Measurements from ENCODE around the gene NYAP1. TPM values are rescaled to one million over a fixed set of nuclear protein-coding genes. Genes with fewer than 3 reads are reported as not detected.

Gene NYAP1
- total RNA-seq, 2 donors from 2014 or later = 0.86 to 1.4 TPM

DNA sequence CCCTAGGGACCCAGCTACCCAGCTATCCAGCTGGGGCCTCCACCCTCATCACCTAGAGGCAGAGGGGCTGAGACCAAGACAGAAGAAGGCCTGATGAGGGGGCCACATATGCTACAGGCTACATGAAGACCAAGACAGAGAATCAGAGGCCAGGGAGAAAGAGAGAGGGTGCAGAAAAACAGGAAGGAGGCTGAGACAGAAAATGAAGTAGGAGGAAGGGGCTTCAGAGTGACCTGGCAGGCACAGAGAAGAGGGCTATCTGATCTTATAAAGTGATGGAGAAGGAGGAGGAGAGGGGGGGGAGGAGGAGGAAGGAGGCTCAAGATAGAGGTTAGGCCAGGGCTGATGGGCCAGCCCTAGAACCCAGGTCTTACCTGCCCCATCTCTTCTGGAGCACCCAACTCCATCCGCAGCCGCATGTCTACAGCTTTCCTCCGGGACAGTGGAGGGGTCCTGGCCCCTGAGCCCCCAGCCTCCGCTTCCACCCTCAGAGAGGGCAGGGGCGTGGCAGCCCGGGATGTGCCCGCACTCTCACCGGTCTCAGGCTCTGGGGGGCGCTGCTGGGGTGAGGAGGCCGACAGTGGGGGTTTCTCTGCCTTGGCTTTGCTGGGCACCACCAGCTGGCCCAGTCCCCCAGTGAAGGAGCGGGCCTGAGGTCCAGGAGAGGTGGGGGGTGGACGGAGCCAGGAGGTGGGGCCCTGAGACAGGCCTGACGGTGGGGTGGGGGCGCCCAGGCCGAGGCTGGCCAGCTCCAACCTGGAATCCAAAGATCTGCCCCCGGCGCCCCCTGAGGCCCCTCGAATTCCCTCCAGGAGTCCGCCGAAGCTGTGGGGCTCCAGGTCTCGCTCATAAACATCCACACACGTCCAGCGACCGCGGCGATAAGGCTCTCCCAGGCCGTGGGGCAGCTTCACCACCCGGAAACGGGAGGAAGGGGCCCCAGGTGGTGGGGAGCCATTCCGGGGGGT, 6.5 kb upstream of the NYAP1 start:
- no peak for DNase-seq (ENCODE audit: low spot score)
- intact Hi-C loops (cut with DNase I) = loop anchor here in 1 of 2 donors (5.0 kb wide), 1 partner anchor 205 kb away; no protein-coding TSS in a partner anchor

DNA sequence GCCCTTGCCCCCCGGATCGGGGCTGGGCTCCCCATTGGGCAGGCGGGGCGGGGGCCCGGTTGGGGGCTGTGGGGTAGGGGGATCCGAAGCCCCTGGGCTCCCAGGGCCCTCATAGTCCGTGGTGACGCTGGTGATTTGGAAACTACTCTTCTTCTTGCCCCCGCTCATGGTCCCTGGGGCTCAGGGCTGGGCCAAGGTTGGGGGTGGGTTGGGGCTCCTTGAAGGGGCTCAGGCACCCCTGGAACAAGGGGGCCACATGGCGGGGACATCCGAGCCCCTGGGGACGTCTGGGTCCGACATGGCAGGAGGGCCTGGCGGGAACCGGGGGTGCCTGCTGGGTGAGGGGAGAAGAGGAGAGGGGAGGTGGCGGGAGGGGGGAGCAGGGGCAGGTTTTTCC, 5.9 kb upstream of the NYAP1 start:
- intact Hi-C loops (cut with DNase I) = loop anchor here in 1 of 2 donors (5.0 kb wide), 1 partner anchor 204 kb away; no protein-coding TSS in a partner anchor
- no peak for DNase-seq (ENCODE audit: low spot score)

DNA sequence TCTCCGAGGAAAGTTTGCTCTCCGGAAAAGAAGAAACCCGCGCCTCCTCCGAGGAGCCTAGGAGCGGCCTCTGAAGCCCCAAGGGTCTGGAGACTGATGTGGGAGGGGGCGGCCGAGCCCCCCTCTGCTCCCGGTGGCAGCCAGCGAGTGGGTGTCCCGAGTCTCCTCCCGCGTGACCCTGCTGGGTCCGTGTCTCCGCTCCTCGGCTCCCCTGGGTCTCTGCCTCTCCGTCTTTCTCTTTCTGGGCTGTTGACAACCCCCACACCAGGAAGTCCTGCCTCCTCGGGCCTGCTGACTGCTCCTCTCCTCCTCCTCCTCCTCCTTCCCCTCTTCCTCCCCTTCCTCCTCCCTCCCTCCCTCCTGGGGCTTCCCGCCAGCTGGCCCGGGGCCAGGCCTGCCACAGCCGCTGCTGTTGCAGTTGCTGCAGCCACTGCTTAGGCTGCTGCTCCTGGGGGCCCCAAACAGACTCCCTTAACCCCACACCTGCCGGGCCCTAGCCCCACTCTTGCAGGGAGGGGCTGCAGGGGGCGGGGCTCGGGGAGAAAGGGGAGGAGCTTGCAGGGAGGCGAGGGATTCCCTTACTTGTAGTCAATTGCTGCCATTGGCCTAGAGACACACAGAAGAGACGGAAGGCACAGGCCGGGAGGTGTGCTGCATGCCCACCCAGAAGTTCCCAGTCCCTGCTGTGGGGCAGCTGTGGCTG, 4.6 kb upstream of the NYAP1 start, which contains the start of gene TSC22D4:
Gene TSC22D4 (minus strand): TSS at position 257 of the 703 bp plus-strand sequence. CDS start 1,176 bp downstream, outside the sequence.
- peak; percentile 97 for DNase-seq (ENCODE audit: low spot score)
- intact Hi-C loops (cut with DNase I) = loop anchor here in 1 of 2 donors (5.0 kb wide), 1 partner anchor 203 kb away; no protein-coding TSS in a partner anchor

DNA sequence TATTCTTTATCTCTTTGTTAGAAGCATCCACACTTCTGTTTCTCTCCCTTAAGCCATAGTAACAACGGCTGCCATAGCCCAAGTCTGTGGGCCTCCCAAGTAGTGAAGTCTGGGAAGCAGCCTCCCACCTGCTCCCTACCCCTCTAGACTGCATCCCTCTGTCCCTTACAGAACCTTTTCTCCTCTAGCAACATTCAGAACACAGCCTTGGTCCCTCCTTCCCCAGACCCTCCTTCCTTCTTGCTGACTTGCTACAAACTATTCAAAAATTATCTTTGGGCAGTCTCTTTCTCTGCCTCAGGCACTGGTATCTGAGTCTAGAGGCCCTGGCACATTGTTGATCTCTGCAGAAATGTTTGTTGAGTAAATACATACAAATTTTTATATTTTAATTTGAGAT, 2.3 kb upstream of the NYAP1 start:
- DNase-seq (ENCODE audit: low spot score) = no peak
- intact Hi-C loops (cut with DNase I) = loop anchor here (5.0 kb wide), 3 partner anchors 76 to 211 kb away; partner anchors contain the start of gene GIGYF1 (in 1 of the 2)

DNA sequence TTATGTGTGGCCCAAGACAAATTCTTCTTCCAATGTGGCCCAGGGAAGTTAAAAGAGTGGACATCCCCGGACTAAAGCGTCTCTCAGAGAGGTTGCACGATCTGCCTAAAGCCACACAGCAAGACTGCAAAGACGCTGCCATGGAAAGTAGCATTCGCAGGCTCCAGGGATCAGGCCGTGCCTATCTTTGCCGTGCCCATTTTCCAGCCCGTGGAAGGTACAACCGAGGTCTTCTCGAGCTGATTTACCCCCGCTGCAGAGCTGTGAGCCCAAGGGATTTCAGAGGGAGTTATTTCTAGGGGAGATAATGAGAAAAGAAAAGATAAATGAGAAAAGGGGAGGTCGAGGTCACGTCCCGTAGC, 1.0 kb upstream of the NYAP1 start:
- intact Hi-C loops (cut with DNase I) = loop anchor here (2.0 to 5.0 kb wide), 4 partner anchors 16 to 210 kb away; partner anchors contain the start of gene GIGYF1 (in 1 of the 2)
- no peak for DNase-seq (ENCODE audit: low spot score)

DNA sequence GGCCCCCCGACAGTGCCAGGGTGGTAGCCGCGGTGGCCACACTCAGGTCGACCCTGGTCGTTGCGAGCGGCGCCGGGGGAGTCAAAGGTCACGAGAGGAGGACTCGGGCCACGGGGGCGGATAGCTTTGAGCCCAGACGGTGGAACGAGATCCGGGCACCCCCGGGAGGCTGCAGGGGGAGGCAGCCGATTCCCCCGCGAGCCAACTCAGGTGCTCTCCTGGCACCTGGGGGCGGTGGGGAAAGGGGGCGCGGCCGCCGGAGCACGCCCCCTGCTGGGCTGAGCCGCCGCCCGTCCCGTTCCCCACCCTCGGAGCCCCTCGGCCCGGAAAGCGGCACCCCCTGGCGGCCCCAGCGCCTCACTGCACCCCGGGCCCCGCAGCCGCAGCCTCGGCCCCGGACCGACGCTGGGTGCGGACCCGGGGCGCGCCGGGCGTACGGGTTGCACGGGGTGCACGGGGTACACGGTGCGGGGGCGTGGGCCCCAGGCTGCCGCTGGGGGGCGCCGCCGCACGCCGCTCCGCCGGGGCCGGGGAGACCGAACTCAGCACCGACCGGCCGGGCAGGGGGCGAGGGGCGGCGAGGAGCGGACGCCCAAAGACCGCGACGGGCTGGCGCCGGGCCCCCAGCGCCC, 521 bp upstream of the NYAP1 start:
- DNase-seq (ENCODE audit: low spot score) = peak; percentile 89
- intact Hi-C loops (cut with DNase I) = loop anchor here (2.0 to 5.0 kb wide), 4 partner anchors 16 to 209 kb away; partner anchors contain the start of gene GIGYF1 (in 1 of the 2)

DNA sequence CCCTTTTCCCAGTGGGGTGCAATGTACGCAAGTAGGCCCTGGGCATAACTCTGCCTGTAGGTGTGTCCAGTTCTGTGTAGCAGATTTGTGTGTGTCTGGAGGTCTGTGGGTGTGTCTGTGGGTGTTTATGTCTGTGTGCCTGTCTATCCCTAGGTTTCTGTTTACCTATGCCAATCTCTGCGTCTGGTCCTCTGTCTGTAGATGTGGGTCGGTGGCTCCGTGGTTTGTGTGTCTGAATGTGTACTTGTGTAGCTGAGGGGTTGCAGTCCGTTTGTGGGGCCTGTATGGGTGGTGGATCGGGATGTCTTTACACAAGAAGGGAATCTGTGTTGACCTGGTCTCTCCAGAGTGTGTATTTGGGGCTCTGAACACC, 932 bp downstream of the NYAP1 start:
- intact Hi-C loops (cut with DNase I) = loop anchor here (5.0 kb wide), 3 partner anchors 73 to 208 kb away; partner anchors contain the start of gene GIGYF1 (in 1 of the 2)

DNA sequence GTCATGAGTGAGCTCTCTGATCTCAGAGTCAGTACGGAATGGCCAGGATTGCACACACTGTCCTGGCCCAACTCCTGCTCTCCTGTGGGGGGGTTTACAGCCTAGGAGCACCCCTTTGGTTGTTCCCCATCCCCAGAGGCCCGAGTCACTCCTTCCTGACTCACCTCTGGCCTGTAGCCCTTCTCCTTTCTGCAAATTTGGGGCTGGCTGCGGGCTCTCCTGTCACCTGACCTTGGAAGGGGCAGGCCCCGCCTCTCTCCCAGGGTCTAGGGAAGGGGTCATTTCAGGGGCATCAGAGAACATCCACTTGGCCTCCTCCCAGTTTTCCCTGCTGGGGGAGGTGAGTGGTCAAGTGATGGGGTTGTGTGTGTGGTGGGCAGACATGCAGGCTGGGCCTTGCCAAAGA, 1.7 kb downstream of the NYAP1 start:
- DNase-seq (ENCODE audit: low spot score) = no peak
- intact Hi-C loops (cut with DNase I) = no loop called here

More for the DNA sequence above, 932 bp downstream of the NYAP1 start:
- DNase-seq (ENCODE audit: low spot score) = no peak

DNA sequence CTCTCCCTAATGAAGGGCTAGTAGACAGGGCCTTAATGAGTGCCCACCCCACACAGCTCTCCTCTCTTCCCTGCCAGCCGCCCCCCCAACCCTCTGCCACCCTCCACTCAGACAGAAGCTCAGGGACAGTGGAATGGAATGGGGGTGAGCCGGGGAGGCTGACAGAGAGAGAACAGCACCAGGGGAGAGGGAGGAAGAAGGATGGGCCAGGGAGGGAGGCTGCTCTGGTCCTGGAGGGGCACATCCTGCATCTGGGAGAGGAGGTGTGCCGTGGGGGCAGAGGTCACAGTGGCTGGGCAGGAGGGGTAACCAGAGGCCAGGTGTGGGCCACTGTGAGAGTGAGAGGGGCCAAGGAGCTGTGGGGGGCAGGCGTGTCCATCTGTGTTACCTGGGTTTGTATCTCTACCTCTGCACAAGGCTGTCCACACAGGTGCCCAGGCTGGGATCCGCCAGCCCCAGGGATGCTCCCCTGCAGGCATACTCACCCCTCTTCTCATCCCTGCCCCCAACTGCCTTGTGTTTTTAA, 2.4 kb downstream of the NYAP1 start:
- no peak for DNase-seq (ENCODE audit: low spot score)
- intact Hi-C loops (cut with DNase I) = no loop called here

DNA sequence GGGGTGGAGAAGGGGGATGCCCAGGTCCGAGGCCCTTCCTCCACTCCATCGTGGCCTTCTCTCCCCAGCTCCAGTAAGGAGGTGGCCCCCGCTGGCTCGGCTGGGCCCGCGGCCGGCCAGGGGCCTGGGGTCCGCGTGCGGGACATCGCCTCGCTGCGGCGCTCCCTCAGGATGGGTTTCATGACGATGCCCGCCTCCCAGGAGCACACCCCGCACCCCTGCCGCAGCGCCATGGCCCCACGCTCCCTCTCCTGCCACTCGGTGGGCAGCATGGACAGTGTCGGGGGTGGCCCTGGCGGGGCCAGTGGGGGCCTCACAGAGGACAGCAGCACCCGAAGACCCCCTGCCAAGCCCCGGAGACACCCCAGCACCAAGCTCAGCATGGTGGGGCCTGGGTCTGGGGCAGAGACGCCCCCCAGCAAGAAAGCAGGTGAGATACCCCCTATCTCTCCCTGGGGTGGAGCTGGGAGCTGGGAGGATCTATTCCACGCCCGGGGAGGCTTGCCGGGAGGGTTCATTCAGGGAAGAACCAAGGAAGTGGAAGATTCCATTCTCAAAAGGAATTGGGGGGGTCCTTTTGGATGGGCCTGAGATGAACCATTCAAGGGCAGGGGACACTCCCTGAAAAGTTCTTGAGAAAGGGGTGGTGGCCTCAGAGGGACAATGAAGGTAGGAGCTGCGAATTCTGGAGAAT, 3.2 kb downstream of the NYAP1 start:
- intact Hi-C loops (cut with DNase I) = no loop called here
- no peak for DNase-seq (ENCODE audit: low spot score)

DNA sequence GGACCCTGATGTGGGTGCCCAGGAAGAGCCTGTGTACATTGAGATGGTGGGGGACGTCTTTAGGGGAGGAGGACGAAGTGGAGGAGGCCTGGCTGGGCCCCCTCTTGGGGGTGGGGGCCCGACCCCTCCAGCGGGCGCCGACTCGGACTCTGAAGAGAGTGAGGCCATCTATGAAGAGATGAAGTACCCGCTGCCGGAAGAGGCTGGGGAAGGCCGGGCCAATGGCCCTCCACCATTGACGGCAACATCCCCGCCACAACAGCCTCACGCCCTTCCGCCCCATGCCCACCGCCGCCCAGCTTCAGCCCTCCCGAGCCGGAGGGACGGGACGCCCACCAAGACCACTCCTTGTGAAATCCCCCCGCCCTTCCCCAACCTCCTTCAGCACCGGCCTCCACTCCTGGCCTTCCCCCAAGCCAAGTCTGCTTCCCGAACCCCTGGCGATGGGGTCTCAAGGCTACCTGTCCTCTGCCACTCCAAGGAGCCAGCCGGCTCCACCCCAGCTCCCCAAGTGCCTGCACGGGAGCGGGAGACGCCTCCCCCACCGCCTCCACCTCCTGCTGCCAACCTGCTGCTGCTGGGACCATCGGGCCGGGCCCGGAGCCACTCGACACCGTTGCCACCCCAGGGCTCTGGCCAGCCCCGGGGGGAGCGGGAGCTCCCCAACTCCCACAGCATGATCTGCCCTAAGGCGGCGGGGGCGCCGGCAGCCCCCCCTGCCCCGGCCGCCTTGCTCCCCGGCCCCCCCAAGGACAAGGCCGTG, 4.8 kb downstream of the NYAP1 start:
- DNase-seq (ENCODE audit: low spot score) = no peak
- intact Hi-C loops (cut with DNase I) = loop anchor here in 1 of 2 donors (1.0 kb wide), 1 partner anchor 22 kb away; no protein-coding TSS in a partner anchor

DNA sequence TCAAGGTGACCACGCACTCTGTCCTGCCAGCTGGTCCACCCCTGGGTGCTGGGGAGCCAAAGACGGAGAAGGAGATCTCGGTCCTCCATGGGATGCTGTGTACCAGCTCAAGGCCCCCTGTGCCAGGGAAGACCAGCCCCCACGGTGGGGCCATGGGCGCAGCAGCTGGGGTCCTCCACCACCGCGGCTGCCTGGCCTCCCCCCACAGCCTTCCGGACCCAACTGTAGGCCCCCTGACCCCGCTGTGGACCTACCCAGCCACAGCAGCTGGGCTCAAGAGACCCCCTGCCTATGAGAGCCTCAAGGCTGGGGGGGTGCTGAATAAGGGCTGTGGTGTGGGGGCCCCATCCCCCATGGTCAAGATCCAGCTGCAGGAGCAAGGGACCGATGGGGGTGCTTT, 5.4 kb downstream of the NYAP1 start:
- intact Hi-C loops (cut with DNase I) = loop anchor here in 1 of 2 donors (1.0 kb wide), 1 partner anchor 21 kb away; no protein-coding TSS in a partner anchor
- DNase-seq (ENCODE audit: low spot score) = no peak

DNA sequence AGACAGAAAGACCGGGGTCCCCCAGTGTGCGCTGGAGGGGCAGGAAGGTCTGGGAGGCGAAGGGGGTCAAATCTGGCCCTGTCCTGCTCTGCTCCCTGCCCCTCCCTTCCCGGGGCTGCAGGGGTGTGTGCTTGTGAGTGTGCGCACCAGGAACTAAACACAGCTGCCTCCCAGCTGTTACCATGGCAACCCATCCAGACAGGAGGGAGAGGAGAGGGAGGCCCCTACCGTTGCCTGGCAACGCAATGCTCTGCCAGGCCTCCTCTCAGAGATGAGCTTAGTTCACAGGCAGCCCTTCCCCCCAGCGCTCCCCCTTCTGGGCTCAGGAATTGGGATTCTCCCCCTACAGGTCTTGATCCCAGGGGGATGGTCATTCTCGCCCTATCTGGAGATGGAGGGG, 6.1 kb downstream of the NYAP1 start:
- no peak for DNase-seq (ENCODE audit: low spot score)

DNA sequence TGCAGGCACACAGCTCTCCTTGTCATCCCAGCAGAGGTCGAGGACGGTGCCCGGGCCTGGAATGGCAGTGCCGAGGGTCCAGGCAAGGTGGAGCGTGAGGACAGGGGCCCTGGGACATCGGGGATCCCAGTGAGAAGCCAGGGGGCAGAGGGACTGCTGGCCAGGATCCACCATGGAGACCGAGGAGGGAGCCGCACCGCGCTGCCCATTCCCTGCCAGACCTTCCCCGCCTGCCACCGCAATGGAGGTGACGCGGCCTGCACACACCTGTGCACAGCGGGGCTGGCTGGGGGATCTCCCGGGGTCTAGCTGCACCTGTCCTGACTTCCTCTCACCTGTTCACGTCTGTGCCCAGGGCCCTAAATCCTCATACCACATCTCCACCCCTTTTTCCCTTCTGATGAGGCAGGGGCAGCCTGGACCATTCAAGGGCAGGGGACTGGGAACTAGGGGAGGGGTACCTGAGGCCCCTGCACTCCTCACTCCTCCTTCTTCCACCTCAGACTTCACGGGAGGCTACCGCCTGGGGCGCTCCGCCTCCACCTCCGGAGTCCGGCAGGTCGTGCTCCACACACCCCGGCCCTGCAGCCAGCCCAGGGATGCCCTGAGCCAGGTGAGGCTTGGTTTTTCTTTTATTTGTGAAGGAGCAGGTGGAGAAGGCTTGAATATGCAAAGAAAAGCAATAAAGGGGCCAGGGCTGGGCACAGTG, 6.9 kb downstream of the NYAP1 start:
- DNase-seq (ENCODE audit: low spot score) = no peak
- intact Hi-C loops (cut with DNase I) = no loop called here

More for the DNA sequence above, 6.1 kb downstream of the NYAP1 start:
- intact Hi-C loops (cut with DNase I) = loop anchor here in 1 of 2 donors (1.0 kb wide), 1 partner anchor 20 kb away; no protein-coding TSS in a partner anchor

DNA sequence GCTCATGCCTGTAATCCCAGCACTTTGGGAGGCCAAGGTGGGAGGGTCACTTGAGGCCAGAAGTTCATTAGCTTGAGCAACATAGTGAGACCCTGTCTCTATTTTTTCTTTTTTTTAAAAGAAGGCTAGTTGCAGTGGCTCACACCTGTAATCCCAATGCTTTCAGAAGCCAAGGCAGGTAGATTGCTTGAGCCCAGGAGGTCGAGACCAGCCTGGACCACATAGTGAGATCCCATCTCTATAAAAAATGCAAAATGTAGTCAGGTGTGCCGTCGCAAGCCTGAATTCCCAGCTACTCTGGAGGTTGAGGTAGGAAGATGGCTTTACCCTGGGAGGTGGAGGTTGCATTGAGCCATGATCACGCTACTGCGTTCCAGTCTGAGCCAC, 7.5 kb downstream of the NYAP1 start:
- intact Hi-C loops (cut with DNase I) = no loop called here
- no peak for DNase-seq (ENCODE audit: low spot score)

DNA sequence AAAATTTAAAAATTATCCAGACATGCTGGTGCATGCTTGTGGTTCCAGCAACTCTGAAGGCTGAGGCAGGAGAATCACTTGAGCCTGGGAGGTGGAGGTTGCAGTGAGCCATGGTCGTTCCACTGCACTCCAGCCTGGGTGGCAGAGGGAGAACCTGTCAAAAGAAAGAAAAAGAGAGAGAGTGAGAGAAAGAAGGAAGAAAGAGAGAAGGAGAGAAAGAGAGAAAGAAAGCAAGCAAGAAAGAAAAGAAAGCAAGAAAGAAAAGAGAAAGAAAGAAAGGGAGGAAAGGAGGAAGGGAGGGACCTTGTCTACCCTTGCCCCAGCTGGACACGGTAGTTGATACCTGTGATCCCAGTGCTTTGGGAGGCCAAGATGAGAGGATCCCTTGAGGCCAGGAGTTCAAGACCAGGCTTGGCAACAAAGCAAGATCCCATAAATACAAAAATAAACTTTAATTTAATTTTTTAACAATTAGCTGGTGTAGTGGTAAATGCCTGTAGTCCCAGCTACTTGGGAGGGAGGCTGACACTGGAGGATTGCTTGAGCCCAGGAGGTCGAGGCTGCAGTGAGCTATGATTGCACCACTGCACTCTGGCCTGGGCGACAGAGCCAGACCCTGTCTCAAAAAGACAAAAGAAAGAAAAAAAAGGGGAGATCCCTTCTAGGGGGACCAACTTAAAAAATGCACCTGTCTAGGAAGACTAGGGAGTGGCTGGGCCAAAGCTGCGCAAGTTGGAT, 9.2 kb downstream of the NYAP1 start:
- no peak for DNase-seq (ENCODE audit: low spot score)
- intact Hi-C loops (cut with DNase I) = no loop called here
